ENCODE results near the gene ALDOA. TPM values are rescaled to one million over a fixed set of nuclear protein-coding genes. Genes with fewer than 3 reads are reported as not detected.

ALDOA gene
- total RNA-seq, 2 experiments from 2014 or later = 1,139 to 1,329 TPM

DNA sequence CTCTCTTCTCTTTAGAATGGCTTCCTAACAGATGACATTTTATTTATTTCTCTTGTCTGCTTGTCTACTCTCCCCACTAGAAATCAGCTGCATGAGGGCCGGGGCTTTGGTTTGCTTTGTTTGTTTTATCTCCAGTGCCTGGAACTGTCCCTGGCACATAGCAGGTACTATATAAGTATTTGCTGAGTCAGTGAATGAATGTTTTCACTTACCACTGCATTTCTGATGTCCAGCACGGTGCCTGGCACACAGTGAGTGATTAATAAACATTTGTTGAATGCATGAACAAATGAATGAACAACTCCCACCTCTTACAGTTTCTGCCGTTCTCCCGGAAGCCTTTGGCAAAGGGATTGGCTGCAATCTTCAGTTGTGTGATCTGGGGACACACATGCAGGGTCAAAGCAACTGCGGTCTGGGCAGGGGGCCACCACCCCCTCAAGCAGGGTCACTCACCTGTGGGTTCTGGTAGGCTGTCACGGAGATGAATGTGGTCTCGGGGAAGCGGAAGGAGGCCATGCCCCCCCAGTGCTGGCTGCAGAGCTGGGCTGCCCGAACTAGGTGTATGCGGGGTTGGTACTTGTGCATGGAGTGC lies 22.8 kb downstream of the ALDOA start:
- no peak for DNase-seq
- ChIA-PET POLR2A (no interaction called here), CTCF (interaction anchor here (8.0 kb wide), 1 partner anchor 10 kb away, joined by 112 read pairs; the partner anchor contains the start of gene PPP4C)
- Mint-ChIP-seq H3K9me3 (no peaks in the 10 kb centered on the region), H3K4me1 (peaks cover 46% of the 10 kb centered on the region), H3K27me3 (no peaks in the 10 kb centered on the region), H3K27ac (peak overlapping the region; percentile 7), H3K4me3 (no peak overlapping the region), H3K36me3 (ENCODE audit: low read depth) (peaks cover 23% of the 10 kb centered on the region)

GRCh38 chr16:30088832-30089624 lies 23.5 kb downstream of the ALDOA start:
- peak overlapping the region; percentile 80 for H3K27ac Mint-ChIP-seq

DNA sequence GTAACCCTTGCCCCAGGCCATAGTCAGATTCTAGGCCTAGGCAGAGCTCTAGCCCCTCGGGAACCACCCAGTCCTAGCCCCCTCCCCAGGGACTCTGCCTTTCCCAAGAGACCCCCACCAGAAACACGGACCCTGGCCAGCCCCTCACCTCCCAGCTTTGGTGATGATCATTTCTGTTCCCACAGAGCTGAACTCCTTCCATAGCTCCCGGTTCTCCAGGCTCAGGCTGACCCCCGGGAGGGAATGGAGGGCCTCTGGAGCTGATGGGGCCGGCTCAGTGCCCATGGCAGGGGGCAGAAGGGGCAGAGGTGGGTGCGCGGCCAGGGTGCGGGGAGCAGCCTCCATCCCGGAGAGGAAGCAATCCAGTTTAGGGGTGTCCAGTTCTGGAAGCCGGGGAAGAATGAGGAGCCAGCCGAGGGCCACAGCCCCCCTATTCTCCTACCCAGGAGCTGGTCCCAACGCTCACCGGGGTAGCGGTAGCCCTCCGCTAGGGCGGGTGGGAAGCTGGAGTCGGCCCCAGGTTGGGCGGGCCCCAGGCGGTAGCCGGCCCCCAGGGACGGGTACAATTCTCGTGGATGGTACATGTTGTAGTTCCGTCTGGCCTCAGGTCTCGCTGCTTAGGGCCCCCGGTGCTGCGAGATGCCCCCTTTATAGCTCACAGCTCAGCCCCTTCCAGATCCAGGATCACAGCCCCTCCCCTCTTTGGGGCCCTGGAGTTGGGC lies 25.2 kb downstream of the ALDOA start:
- no peak for DNase-seq
- Mint-ChIP-seq H3K27me3 (no peaks in the 10 kb centered on the region), H3K4me3 (peak overlapping the region; percentile 40), H3K4me1 (peaks cover 60% of the 10 kb centered on the region), H3K36me3 (ENCODE audit: low read depth) (peaks cover 30% of the 10 kb centered on the region), H3K9me3 (no peaks in the 10 kb centered on the region), H3K27ac (peak overlapping the region; percentile 80)
- CTCF ChIA-PET = interaction anchor here (0.9 to 8.0 kb wide), 16 partner anchors 12 to 524 kb away, joined by 3 to 112 read pairs (median 7); partner anchors contain the start of genes ALDOA, CORO1A, DCTPP1 and GDPD3
- POLR2A ChIA-PET = interaction anchor here (1.0 to 2.4 kb wide), 3 partner anchors 25 to 95 kb away, joined by 3 to 7 read pairs (median 5); partner anchors contain the start of gene ALDOA

More at GRCh38 chr16:30088832-30089624, 23.5 kb downstream of the ALDOA start:
- ChIA-PET CTCF (interaction anchor here (0.6 to 8.0 kb wide), 2 partner anchors 11 to 554 kb away, joined by 5 to 112 read pairs; partner anchors contain the start of gene PPP4C), POLR2A (no interaction called here)
- no peak for DNase-seq
- Mint-ChIP-seq H3K4me1 (peaks cover 49% of the 10 kb centered on the region), H3K27me3 (no peaks in the 10 kb centered on the region), H3K9me3 (no peaks in the 10 kb centered on the region), H3K4me3 (no peak overlapping the region), H3K36me3 (ENCODE audit: low read depth) (peaks cover 20% of the 10 kb centered on the region)

DNA sequence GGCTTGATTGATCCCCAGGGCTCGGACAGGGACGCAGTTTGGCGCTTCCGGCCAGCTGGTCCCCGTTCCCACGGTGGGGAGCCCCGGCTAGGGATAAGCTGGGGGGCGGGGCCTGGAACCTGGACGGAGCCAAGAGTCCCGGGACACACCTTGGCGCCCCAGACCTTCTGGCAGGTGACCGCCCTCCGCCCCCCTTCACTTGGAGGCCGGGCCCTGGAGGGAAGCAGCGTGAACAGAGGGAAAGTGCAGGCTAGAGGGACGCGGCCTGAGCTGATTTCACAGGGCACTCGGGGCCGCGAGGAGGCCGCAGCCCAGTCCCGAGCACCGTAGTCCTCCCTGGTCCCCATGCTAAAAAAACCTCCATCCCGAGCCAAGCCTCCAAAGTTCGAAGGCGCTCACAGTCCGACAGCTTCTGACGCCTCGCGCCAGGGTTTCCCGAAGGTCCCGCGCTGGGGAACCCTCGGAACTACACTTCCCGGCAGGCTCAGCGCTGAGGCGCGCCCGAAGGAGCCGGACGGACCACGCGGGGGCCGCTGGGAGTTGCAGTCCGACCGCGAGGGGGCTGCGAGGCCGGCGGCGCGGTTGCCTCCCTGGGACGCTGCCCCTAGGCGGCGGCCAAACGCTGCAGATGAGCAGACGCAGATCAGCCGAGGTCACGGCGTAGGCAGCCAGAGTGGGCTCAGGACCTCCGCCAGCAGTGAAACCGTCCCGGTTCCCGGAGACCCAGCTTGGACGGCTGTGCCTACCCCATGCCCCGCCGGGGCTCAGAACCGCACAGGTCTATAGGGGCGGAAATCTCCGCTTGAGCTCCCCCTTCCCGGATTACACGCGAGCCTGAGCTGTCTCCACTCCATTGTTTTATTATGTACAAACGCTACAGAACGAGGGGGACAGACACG lies 26.2 kb downstream of the ALDOA start, which contains the start of gene TBX6:
TBX6 (minus strand) TSS at position 451 of the 899 bp plus-strand sequence. CDS start 731 bp downstream, outside the sequence.
- peaks cover under 1% of the 10 kb centered on the region for H3K9me3 Mint-ChIP-seq
- H3K4me3 Mint-ChIP-seq = peak within 1 kb of the TSS; percentile 81
- CTCF ChIA-PET = interaction anchor here (0.5 to 8.0 kb wide), 42 partner anchors 11 to 545 kb away, joined by 3 to 112 read pairs (median 4); partner anchors contain the start of genes ALDOA, CORO1A, DCTPP1 and GDPD3
- H3K27ac Mint-ChIP-seq = peak within 1 kb of the TSS; percentile 90
- peak; percentile 93 for DNase-seq
- H3K36me3 Mint-ChIP-seq (ENCODE audit: low read depth) = peaks cover 35% of the 10 kb centered on the region
- POLR2A ChIA-PET = interaction anchor here (1.0 to 2.4 kb wide), 4 partner anchors 15 to 519 kb away, joined by 3 to 7 read pairs (median 4); partner anchors contain the start of genes ALDOA and ZNF689
- no peaks in the 10 kb centered on the region for H3K27me3 Mint-ChIP-seq
- H3K4me1 Mint-ChIP-seq = peaks cover 65% of the 10 kb centered on the region

GRCh38 chr16:30092373-30093010 lies 26.9 kb downstream of the ALDOA start:
- ChIA-PET CTCF (interaction anchor here (0.5 to 8.0 kb wide), 34 partner anchors 10 to 511 kb away, joined by 3 to 112 read pairs (median 6); partner anchors contain the start of genes ALDOA, CORO1A, DCTPP1 and GDPD3), POLR2A (interaction anchor here (1.0 to 2.4 kb wide), 4 partner anchors 16 to 518 kb away, joined by 3 to 7 read pairs (median 4); partner anchors contain the start of genes ALDOA and ZNF689)
- H3K9me3 Mint-ChIP-seq = peaks cover 8% of the 10 kb centered on the region
- DNase-seq = peak; percentile 61
- peak overlapping the region; percentile 81 for H3K4me3 Mint-ChIP-seq
- H3K4me1 Mint-ChIP-seq = peaks cover 67% of the 10 kb centered on the region
- peak overlapping the region; percentile 90 for H3K27ac Mint-ChIP-seq
- H3K36me3 Mint-ChIP-seq (ENCODE audit: low read depth) = peaks cover 36% of the 10 kb centered on the region
- H3K27me3 Mint-ChIP-seq = no peaks in the 10 kb centered on the region

- H3K4me1 Mint-ChIP-seq = peaks cover 58% of the 10 kb centered on the region
- POLR2A ChIA-PET = no interaction called here
- CTCF ChIA-PET = interaction anchor here (0.6 to 8.0 kb wide), 4 partner anchors 16 to 357 kb away, joined by 3 to 112 read pairs (median 25); partner anchors contain the start of genes ALDOA, GDPD3 and PPP4C
Observed at GRCh38 chr16:30094541-30095165, 29.1 kb downstream of the ALDOA start.

GRCh38 chr16:30095166-30096078 lies 29.9 kb downstream of the ALDOA start:
- ChIA-PET CTCF (interaction anchor here (0.6 to 8.0 kb wide), 5 partner anchors 15 to 334 kb away, joined by 3 to 112 read pairs (median 4); partner anchors contain the start of genes DCTPP1, GDPD3 and PPP4C), POLR2A (interaction anchor here (0.6 kb wide), 1 partner anchor 19 kb away, joined by 4 read pairs; no protein-coding TSS in a partner anchor)
- peaks cover 22% of the 10 kb centered on the region for H3K9me3 Mint-ChIP-seq
- peak overlapping the region; percentile 92 for H3K27ac Mint-ChIP-seq
- no peaks in the 10 kb centered on the region for H3K27me3 Mint-ChIP-seq
- DNase-seq = no peak
- H3K36me3 Mint-ChIP-seq (ENCODE audit: low read depth) = peaks cover 47% of the 10 kb centered on the region
- H3K4me3 Mint-ChIP-seq = peak overlapping the region; percentile 83
- H3K4me1 Mint-ChIP-seq = peaks cover 51% of the 10 kb centered on the region

More at GRCh38 chr16:30094541-30095165, 29.1 kb downstream of the ALDOA start:
- Mint-ChIP-seq H3K9me3 (peaks cover 21% of the 10 kb centered on the region), H3K27ac (peak overlapping the region; percentile 92), H3K4me3 (peak overlapping the region; percentile 83), H3K36me3 (ENCODE audit: low read depth) (peaks cover 47% of the 10 kb centered on the region), H3K27me3 (no peaks in the 10 kb centered on the region)
- DNase-seq = no peak

GRCh38 chr16:30096105-30096861 lies 30.7 kb downstream of the ALDOA start, which contains the start of gene YPEL3:
YPEL3 (minus strand) TSS chr16:30096213; CDS start chr16:30095482, 731 bp downstream.
- H3K36me3 Mint-ChIP-seq (ENCODE audit: low read depth) = peaks cover 47% of the 10 kb centered on the region
- ChIA-PET CTCF (interaction anchor here (0.6 to 2.3 kb wide), 4 partner anchors 14 to 333 kb away, joined by 3 to 11 read pairs (median 4); partner anchors contain the start of genes DCTPP1 and GDPD3), POLR2A (interaction anchor here (0.6 kb wide), 1 partner anchor 20 kb away, joined by 4 read pairs; no protein-coding TSS in a partner anchor)
- H3K9me3 Mint-ChIP-seq = peaks cover 26% of the 10 kb centered on the region
- peak within 1 kb of the TSS; percentile 94 for H3K27ac Mint-ChIP-seq
- peak within 1 kb of the TSS; percentile 83 for H3K4me3 Mint-ChIP-seq
- peaks cover 48% of the 10 kb centered on the region for H3K4me1 Mint-ChIP-seq
- no peaks in the 10 kb centered on the region for H3K27me3 Mint-ChIP-seq
- DNase-seq = peak; percentile 92

Measured in activated CD4-positive, alpha-beta T cell treated with anti-CD3 and anti-CD28 coated beads, Interleukin-2, amount 10 ng/mL, durations not matched to agents 7 days and 5 days (primary cell).